GM21619 (cell line): ENCODE measurements around the gene GNB1L.

Source experiments
- ATAC-seq: cut with Tn5 transposase; IDR thresholded peaks from one replicate; pipeline ENCODE4 v1.9.1; 2021; ENCODE audit not compliant: unreplicated experiment

The GNB1L gene

GRCh38 chr22:19740586-19740985, 114.1 kb downstream of the GNB1L start:
- ATAC-seq, result no peak

GRCh38 chr22:19739911-19740449, 114.7 kb downstream of the GNB1L start:
- ATAC-seq, result no peak

- ATAC-seq, result no peak
These were observed 115.2 kb downstream of the GNB1L start for GRCh38 chr22:19739448-19739895.

GRCh38 chr22:19738664-19739447, 115.8 kb downstream of the GNB1L start:
- no peak for ATAC-seq

GRCh38 chr22:19737846-19738663, 116.6 kb downstream of the GNB1L start:
- no peak for ATAC-seq

GRCh38 chr22:19735665-19736510, 118.8 kb downstream of the GNB1L start:
- no peak for ATAC-seq

DNA sequence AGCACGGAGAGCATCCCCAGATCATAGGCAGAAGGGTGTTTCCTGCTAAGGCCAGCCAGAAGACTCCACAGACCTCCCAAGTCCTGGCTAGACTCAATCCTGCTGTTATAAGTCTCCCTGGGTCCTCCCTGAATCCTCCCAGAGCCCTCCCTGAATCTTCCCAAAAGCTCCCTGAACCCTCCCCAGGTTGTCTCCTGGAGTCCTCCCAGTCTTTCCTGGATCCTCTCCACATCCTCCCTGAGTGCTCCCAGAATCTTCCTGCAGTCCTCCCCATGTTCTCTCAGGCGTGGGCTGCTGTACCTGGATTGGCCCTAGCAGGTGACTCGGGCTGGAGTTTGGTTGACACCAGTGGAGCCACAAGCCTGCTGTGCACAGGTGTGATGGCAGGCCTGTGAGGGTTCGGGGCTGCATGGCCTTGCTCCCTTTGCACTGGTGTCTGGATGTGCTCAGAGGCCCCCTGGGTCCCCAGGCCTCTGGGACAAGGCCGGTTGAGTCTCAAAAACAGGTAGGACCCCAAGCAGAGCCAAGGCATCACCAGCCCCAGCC, 119.8 kb downstream of the GNB1L start:
- ATAC-seq, result no peak

DNA sequence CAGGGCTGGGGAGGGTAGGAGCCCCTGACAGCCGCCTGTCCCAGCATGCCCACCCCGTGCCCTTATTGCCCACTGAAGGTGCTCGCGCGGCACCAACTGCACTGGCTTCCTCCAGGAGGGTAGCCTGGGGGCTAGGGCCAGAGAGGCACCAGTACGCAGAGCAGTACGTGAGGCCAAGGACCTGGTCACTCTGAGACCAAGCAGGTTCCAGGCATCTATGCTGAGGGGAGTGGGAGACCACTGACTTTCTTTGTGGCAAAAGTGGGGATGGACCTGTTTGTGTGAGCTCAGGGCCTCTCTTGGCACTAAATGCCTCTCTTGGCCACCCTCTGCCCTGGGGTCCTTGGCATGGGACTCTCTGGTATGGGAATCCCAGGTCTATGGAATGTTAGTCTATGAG, 120.5 kb downstream of the GNB1L start:
- no peak for ATAC-seq

DNA sequence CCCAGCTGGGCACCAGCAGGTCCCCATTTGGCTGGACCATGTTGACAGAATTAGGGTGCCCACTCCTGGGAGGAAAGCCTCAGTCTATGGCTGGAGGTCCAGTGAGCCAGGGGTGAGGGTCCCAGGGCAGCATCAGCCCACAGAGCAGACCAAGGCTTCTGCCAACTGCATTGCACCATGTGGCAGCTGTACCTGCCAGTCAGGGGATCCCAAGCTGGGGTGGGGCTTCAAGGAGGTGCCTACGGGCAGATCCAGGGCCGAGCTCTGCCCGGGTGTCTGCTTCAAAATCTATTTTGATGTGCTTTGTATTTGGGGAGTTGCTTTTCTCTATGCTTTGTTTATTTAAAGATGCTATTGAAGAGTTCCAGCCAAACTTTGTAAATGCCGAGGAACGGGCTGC, 120.9 kb downstream of the GNB1L start:
- no peak for ATAC-seq
